GM20431 (cell line): Measurements from ENCODE around the gene MICALL1.

Source experiments
- in situ Hi-C: fragments of 300-500 bp; cut with MseI, MboI; formaldehyde crosslinking; loops from one replicate; pipeline ENCODE4 v1.15.0; 2020; ENCODE audit warnings: low sequenced_read_pairs; ENCODE audit not compliant: unreplicated experiment

MICALL1 gene

GRCh38 chr22:37905534-37906363 lies at the start of gene MICALL1:
MICALL1 (plus strand) TSS chr22:37906297; CDS start chr22:37906423, 126 bp downstream.
- in situ Hi-C loops, result no loop called here

GRCh38 chr22:37860796-37861421 lies 45.2 kb upstream of the MICALL1 start:
- in situ Hi-C loops, result no loop called here

- in situ Hi-C loops, result no loop called here
Observed at GRCh38 chr22:37862570-37863325, 43.3 kb upstream of the MICALL1 start.

- in situ Hi-C loops, result no loop called here
Observed at GRCh38 chr22:37865510-37865909, 40.6 kb upstream of the MICALL1 start.

GRCh38 chr22:37870273-37870672 lies 35.8 kb upstream of the MICALL1 start:
- in situ Hi-C loops, result no loop called here

- in situ Hi-C loops, result no loop called here
Observed at GRCh38 chr22:37880668-37881440, 25.2 kb upstream of the MICALL1 start.

GRCh38 chr22:37884420-37884819 lies 21.7 kb upstream of the MICALL1 start:
- in situ Hi-C loops, result no loop called here

GRCh38 chr22:37887584-37888378 lies 18.3 kb upstream of the MICALL1 start:
- in situ Hi-C loops, result no loop called here

GRCh38 chr22:37891926-37892325 lies 14.2 kb upstream of the MICALL1 start:
- in situ Hi-C loops, result no loop called here

GRCh38 chr22:37892566-37893335 lies 13.3 kb upstream of the MICALL1 start:
- in situ Hi-C loops, result no loop called here

GRCh38 chr22:37893583-37893983 lies 12.5 kb upstream of the MICALL1 start:
- in situ Hi-C loops, result no loop called here

GRCh38 chr22:37894939-37895670 lies 11.0 kb upstream of the MICALL1 start:
- in situ Hi-C loops, result no loop called here

- in situ Hi-C loops, result no loop called here
Observed at GRCh38 chr22:37896181-37896592, 9.9 kb upstream of the MICALL1 start.

GRCh38 chr22:37896939-37897338 lies 9.2 kb upstream of the MICALL1 start:
- in situ Hi-C loops, result no loop called here

- in situ Hi-C loops, result no loop called here
Observed at GRCh38 chr22:37897807-37898206, 8.3 kb upstream of the MICALL1 start.

GRCh38 chr22:37898441-37899181 lies 7.5 kb upstream of the MICALL1 start:
- in situ Hi-C loops, result no loop called here
